ENCODE results near the gene STPG1.

GRCh38 chr1:24366707-24367106 is 46.9 kb downstream of the STPG1 start:
- no peak for TF ChIP-seq CTCF (IDR thresholded peaks at IDR 0.05; ENCODE audit: insufficient read depth, low read length, poor library complexity, severe bottlenecking)
- no peak for TF ChIP-seq EZH2phosphoT487 (conservative IDR thresholded peaks at IDR 0.05; ENCODE audit: low read length)

All from SU-DHL-6 (cell line).